GM19467 (cell line): ENCODE measurements around the gene P3H2.
"Not testable (repeated sequence)": the region's sequence is repeated elsewhere in the genome, so short reads cannot be mapped to it uniquely, and the experiment has no call there.

ENCODE experiments used
- ATAC-seq: cut with Tn5 transposase; IDR thresholded peaks from one replicate; pipeline ENCODE4 v1.9.1; 2021; ENCODE audit warnings: mild to moderate bottlenecking, moderate library complexity; ENCODE audit not compliant: unreplicated experiment

The P3H2 gene

GRCh38 chr3:190088890-190089289 is 31.8 kb downstream of the P3H2 start:
- no peak for ATAC-seq

GRCh38 chr3:190086191-190086590 is 34.5 kb downstream of the P3H2 start:
- ATAC-seq = no peak

GRCh38 chr3:190084983-190085382 is 35.7 kb downstream of the P3H2 start:
- ATAC-seq = no peak

GRCh38 chr3:190083635-190084034 is 37.1 kb downstream of the P3H2 start:
- no peak for ATAC-seq

GRCh38 chr3:190081389-190081788 is 39.3 kb downstream of the P3H2 start:
- no peak for ATAC-seq

GRCh38 chr3:190079173-190079572 is 41.5 kb downstream of the P3H2 start:
- not testable (repeated sequence) for ATAC-seq

- ATAC-seq = no peak
These were observed 43.2 kb downstream of the P3H2 start for GRCh38 chr3:190077395-190078045.

- ATAC-seq = no peak
These were observed 43.9 kb downstream of the P3H2 start for GRCh38 chr3:190076601-190077394.

GRCh38 chr3:190076136-190076535 is 44.6 kb downstream of the P3H2 start:
- ATAC-seq = no peak

- no peak for ATAC-seq
These were observed 45.9 kb downstream of the P3H2 start for GRCh38 chr3:190074817-190075216.

- ATAC-seq = no peak
These were observed 47.3 kb downstream of the P3H2 start for GRCh38 chr3:190073264-190074008.

GRCh38 chr3:190072856-190073255 is 47.8 kb downstream of the P3H2 start:
- no peak for ATAC-seq

- not testable (repeated sequence) for ATAC-seq
These were observed 48.8 kb downstream of the P3H2 start for GRCh38 chr3:190071921-190072320.

GRCh38 chr3:190070622-190071347 is 49.9 kb downstream of the P3H2 start:
- ATAC-seq = no peak

GRCh38 chr3:190065204-190065603 is 55.5 kb downstream of the P3H2 start:
- no peak for ATAC-seq

- no peak for ATAC-seq
These were observed 56.0 kb downstream of the P3H2 start for GRCh38 chr3:190064659-190065058.

GRCh38 chr3:190064112-190064511 is 56.6 kb downstream of the P3H2 start:
- ATAC-seq = no peak

- ATAC-seq = no peak
These were observed 57.2 kb downstream of the P3H2 start for GRCh38 chr3:190063490-190063889.

GRCh38 chr3:190060192-190060775 is 60.4 kb downstream of the P3H2 start:
- ATAC-seq = no peak

- ATAC-seq = no peak
These were observed 61.5 kb downstream of the P3H2 start for GRCh38 chr3:190059242-190059590.
